HepG2 (cell line): ENCODE data around the gene RTBDN. TPM values are rescaled to one million over a fixed set of nuclear protein-coding genes. Genes with fewer than 3 reads are reported as not detected.

Experiments used
- EHMT2 ChIP-seq: fragments of 200-600 bp; sonication (generic); IDR thresholded peaks from 2 replicates; pipeline ENCODE4 v1.7.0; 2017; ENCODE audit warnings: antibody characterized with exemption, low read depth, low read length, borderline replicate concordance
- ESRRA ChIP-seq: sonication (generic); formaldehyde crosslinking; IDR thresholded peaks from 2 replicates; pipeline ENCODE4 v1.5.1; 2020; ENCODE audit warnings: mild to moderate bottlenecking, low read depth, missing genetic modification reagents
- FOXJ3 ChIP-seq: sonication (generic); formaldehyde crosslinking; IDR thresholded peaks from 2 replicates; pipeline ENCODE4 v1.4.0; 2020; ENCODE audit warnings: missing genetic modification reagents, mild to moderate bottlenecking, borderline replicate concordance
- FOXP1 ChIP-seq, 2 experiments: fragments of 450-650 bp in 1 of 2; IDR thresholded peaks; 2 replicates each; pipeline ENCODE4 v1.6.1; 2017 to 2018; ENCODE audit warnings: antibody characterized with exemption in 1 of 2
- HIVEP1 ChIP-seq: sonication (generic); formaldehyde crosslinking; IDR thresholded peaks from 2 replicates; pipeline ENCODE4 v1.4.0; 2020; ENCODE audit warnings: mild to moderate bottlenecking, missing genetic modification reagents
- NBN ChIP-seq: fragments of 450-650 bp; conservative IDR thresholded peaks from 2 replicates; pipeline ENCODE4 v1.6.1; 2017
- PHF21A ChIP-seq: sonication (generic); formaldehyde crosslinking; IDR thresholded peaks from 2 replicates; pipeline ENCODE4 v1.5.0; 2020; ENCODE audit warnings: mild to moderate bottlenecking, missing genetic modification reagents
- RXRB ChIP-seq: IDR thresholded peaks from 2 replicates; pipeline ENCODE4 v1.6.1; 2016; ENCODE audit warnings: borderline replicate concordance, missing genetic modification reagents, missing compliant biosample characterization
- TRAFD1 ChIP-seq: sonication (generic); formaldehyde crosslinking; IDR thresholded peaks from 2 replicates; pipeline ENCODE4 v1.5.1; 2020; ENCODE audit warnings: missing genetic modification reagents, mild to moderate bottlenecking, borderline replicate concordance
- ZNF44 ChIP-seq: sonication (generic); formaldehyde crosslinking; IDR thresholded peaks from 2 replicates; pipeline ENCODE4 v1.5.1; 2020; ENCODE audit warnings: mild to moderate bottlenecking, missing genetic modification reagents
- ZNF724P ChIP-seq: sonication (generic); formaldehyde crosslinking; IDR thresholded peaks from 2 replicates; pipeline ENCODE4 v1.8.0; 2022; ENCODE audit warnings: missing genetic modification reagents, borderline replicate concordance
- ZNF776 ChIP-seq: sonication (generic); formaldehyde crosslinking; IDR thresholded peaks from 2 replicates; pipeline ENCODE4 v1.4.0; 2020; ENCODE audit warnings: mild to moderate bottlenecking, missing genetic modification reagents
- polyA plus RNA-seq, 8 experiments: library from polyadenylated mRNA; depleted of rRNA in 3 of 8; stranded (reverse) in 7 of 8; unstranded in 1 of 8; fragments of >200 nt; fragmentation: Illumina TruSeq in 4 of 8; extraction: Trizol in 4 of 8; gene quantifications; 2 replicates each; pipeline versions ENCODE4 v1.2.1 to v1.2.3, GENCODE V29; 2011 to 2016; ENCODE audit warnings: low read depth in 4 of 8, missing spikeins in 1 of 8, mixed read lengths in 1 of 8; ENCODE audit not compliant: insufficient read depth in 1 of 8
- total RNA-seq, 5 experiments: library from RNA; depleted of rRNA; stranded (reverse); fragments of >200 nt; fragmentation: Illumina TruSeq; extraction: Trizol; gene quantifications; 2 replicates each; pipeline ENCODE4 v1.2.3, GENCODE V29; 2016; ENCODE audit warnings: low read depth in 1 of 5
- TF ChIP-seq, protein P1 (sequence below): sonication (generic); formaldehyde crosslinking; IDR thresholded peaks from 2 replicates; pipeline ENCODE4 v1.4.0; 2020; ENCODE audit warnings: mild to moderate bottlenecking, missing genetic modification reagents
- TF ChIP-seq, protein P2 (sequence below), 2 experiments: IDR thresholded peaks; 2 replicates each; pipeline ENCODE4 v1.6.1; 2011 to 2012; ENCODE audit warnings: low read length in 2 of 2, borderline replicate concordance in 1 of 2, low read depth in 1 of 2, mild to moderate bottlenecking in 1 of 2, moderate library complexity in 1 of 2
- TF ChIP-seq, protein P3 (sequence below): sonication (generic); formaldehyde crosslinking; IDR thresholded peaks from 2 replicates; pipeline ENCODE4 v1.5.0; 2020; ENCODE audit warnings: mild to moderate bottlenecking, missing genetic modification reagents, moderate library complexity

The RTBDN gene
- total and polyA plus RNA-seq, 2 of the 13 experiments (the other 11 are each of a cell fraction or from before 2014, with no cell fraction given) = 0.27 to 0.48 TPM

- TF ChIP-seq ZNF44 (CRISPR knock-in tag) (no peak), PHF21A (CRISPR knock-in tag) (peak; percentile 57), ZNF776 (peak; percentile 86), ZNF724P (CRISPR knock-in tag) (no peak), HIVEP1 (CRISPR knock-in tag) (peak; percentile 94), EHMT2 (no peak), ESRRA (CRISPR knock-in tag) (peak; percentile 20; the same call in 1 of the 2 replicates), TRAFD1 (CRISPR knock-in tag) (no peak), FOXJ3 (CRISPR knock-in tag) (0 out of 2 replicates have a peak, but pooled peaks have one; percentile 14), RXRB (CRISPR knock-in tag) (peak; percentile 19; the same call in 1 of the 2 replicates), NBN (no peak), FOXP1 (IDR thresholded peaks at IDR 0.05) (no peak), FOXP1 (CRISPR knock-in tag; IDR thresholded peaks at IDR 0.05) (no peak)
- TF ChIP-seq, protein P1, sequence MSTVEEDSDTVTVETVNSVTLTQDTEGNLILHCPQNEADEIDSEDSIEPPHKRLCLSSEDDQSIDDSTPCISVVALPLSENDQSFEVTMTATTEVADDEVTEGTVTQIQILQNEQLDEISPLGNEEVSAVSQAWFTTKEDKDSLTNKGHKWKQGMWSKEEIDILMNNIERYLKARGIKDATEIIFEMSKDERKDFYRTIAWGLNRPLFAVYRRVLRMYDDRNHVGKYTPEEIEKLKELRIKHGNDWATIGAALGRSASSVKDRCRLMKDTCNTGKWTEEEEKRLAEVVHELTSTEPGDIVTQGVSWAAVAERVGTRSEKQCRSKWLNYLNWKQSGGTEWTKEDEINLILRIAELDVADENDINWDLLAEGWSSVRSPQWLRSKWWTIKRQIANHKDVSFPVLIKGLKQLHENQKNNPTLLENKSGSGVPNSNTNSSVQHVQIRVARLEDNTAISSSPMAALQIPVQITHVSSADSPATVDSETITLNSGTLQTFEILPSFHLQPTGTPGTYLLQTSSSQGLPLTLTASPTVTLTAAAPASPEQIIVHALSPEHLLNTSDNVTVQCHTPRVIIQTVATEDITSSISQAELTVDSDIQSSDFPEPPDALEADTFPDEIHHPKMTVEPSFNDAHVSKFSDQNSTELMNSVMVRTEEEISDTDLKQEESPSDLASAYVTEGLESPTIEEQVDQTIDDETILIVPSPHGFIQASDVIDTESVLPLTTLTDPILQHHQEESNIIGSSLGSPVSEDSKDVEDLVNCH = no peak
- TF ChIP-seq, protein P2, sequence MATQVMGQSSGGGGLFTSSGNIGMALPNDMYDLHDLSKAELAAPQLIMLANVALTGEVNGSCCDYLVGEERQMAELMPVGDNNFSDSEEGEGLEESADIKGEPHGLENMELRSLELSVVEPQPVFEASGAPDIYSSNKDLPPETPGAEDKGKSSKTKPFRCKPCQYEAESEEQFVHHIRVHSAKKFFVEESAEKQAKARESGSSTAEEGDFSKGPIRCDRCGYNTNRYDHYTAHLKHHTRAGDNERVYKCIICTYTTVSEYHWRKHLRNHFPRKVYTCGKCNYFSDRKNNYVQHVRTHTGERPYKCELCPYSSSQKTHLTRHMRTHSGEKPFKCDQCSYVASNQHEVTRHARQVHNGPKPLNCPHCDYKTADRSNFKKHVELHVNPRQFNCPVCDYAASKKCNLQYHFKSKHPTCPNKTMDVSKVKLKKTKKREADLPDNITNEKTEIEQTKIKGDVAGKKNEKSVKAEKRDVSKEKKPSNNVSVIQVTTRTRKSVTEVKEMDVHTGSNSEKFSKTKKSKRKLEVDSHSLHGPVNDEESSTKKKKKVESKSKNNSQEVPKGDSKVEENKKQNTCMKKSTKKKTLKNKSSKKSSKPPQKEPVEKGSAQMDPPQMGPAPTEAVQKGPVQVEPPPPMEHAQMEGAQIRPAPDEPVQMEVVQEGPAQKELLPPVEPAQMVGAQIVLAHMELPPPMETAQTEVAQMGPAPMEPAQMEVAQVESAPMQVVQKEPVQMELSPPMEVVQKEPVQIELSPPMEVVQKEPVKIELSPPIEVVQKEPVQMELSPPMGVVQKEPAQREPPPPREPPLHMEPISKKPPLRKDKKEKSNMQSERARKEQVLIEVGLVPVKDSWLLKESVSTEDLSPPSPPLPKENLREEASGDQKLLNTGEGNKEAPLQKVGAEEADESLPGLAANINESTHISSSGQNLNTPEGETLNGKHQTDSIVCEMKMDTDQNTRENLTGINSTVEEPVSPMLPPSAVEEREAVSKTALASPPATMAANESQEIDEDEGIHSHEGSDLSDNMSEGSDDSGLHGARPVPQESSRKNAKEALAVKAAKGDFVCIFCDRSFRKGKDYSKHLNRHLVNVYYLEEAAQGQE (IDR thresholded peaks at IDR 0.05; ENCODE audit: borderline replicate concordance in 1 of 2, low read depth in 1 of 2, low read length in 2 of 2) = no peak
- TF ChIP-seq, protein P3, sequence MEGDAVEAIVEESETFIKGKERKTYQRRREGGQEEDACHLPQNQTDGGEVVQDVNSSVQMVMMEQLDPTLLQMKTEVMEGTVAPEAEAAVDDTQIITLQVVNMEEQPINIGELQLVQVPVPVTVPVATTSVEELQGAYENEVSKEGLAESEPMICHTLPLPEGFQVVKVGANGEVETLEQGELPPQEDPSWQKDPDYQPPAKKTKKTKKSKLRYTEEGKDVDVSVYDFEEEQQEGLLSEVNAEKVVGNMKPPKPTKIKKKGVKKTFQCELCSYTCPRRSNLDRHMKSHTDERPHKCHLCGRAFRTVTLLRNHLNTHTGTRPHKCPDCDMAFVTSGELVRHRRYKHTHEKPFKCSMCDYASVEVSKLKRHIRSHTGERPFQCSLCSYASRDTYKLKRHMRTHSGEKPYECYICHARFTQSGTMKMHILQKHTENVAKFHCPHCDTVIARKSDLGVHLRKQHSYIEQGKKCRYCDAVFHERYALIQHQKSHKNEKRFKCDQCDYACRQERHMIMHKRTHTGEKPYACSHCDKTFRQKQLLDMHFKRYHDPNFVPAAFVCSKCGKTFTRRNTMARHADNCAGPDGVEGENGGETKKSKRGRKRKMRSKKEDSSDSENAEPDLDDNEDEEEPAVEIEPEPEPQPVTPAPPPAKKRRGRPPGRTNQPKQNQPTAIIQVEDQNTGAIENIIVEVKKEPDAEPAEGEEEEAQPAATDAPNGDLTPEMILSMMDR (CRISPR knock-in tag) = no peak
These were observed 42.1 kb downstream of the RTBDN start (continued) for GRCh38 chr19:12792051-12792852.
